Fibroblast of the aortic adventitia (primary cell): ENCODE data around the gene TRIM72. TPM values are rescaled to one million over a fixed set of nuclear protein-coding genes. Genes with fewer than 3 reads are reported as not detected.

Experiments used
- DNase-seq: peaks from one replicate; pipeline ENCODE4 v3.0.0-alpha.2; 2010; ENCODE audit warnings: low read depth
- H3K4me3 ChIP-seq: 2 replicates; pipeline ENCODE4 v1.5.1; 2011; ENCODE audit warnings: low read depth, mild to moderate bottlenecking, control low read depth, low read length, moderate library complexity
- CTCF ChIP-seq: IDR thresholded peaks from 2 replicates; pipeline ENCODE4 v1.5.1; 2011; ENCODE audit warnings: mild to moderate bottlenecking, low read length, control low read depth, inconsistent platforms; ENCODE audit not compliant: insufficient read depth
- total RNA-seq: library from RNA; depleted of rRNA; stranded (reverse); fragments of >200 nt; gene quantifications from 2 replicates; pipeline ENCODE4 v1.2.3, GENCODE V29; 2012; ENCODE audit warnings: low replicate concordance

The TRIM72 gene
- total RNA-seq, 1 donor: not detected

GRCh38 chr16:31181102-31181830, 32.7 kb upstream of the TRIM72 start:
- no peak for DNase-seq
- TF ChIP-seq CTCF: no peak
- H3K4me3 ChIP-seq: peak overlapping the region; percentile 96

- DNase-seq: no peak
- no peak for TF ChIP-seq CTCF
- peak overlapping the region; percentile 96 for H3K4me3 ChIP-seq
Measured at GRCh38 chr16:31182391-31182790, 31.5 kb upstream of the TRIM72 start.

GRCh38 chr16:31183432-31184428, 30.2 kb upstream of the TRIM72 start:
- no peak for DNase-seq
- peak overlapping the region; percentile 39 for H3K4me3 ChIP-seq

GRCh38 chr16:31184888-31185287, 29.0 kb upstream of the TRIM72 start:
- no peak for DNase-seq
- H3K4me3 ChIP-seq: no peak overlapping the region
- TF ChIP-seq CTCF: no peak

More at GRCh38 chr16:31183432-31184428, 30.2 kb upstream of the TRIM72 start:
- TF ChIP-seq CTCF: no peak

GRCh38 chr16:31185339-31185738, 28.6 kb upstream of the TRIM72 start:
- no peak for DNase-seq
- TF ChIP-seq CTCF: no peak
- no peak overlapping the region for H3K4me3 ChIP-seq

GRCh38 chr16:31186176-31186575, 27.7 kb upstream of the TRIM72 start:
- H3K4me3 ChIP-seq: no peak overlapping the region
- no peak for DNase-seq
- TF ChIP-seq CTCF: no peak
